Measurements from ENCODE around the gene SLC36A2.
"Not testable (repeated sequence)": the region's sequence is repeated elsewhere in the genome, so short reads cannot be mapped to it uniquely, and the experiment has no call there.

The SLC36A2 gene

DNA sequence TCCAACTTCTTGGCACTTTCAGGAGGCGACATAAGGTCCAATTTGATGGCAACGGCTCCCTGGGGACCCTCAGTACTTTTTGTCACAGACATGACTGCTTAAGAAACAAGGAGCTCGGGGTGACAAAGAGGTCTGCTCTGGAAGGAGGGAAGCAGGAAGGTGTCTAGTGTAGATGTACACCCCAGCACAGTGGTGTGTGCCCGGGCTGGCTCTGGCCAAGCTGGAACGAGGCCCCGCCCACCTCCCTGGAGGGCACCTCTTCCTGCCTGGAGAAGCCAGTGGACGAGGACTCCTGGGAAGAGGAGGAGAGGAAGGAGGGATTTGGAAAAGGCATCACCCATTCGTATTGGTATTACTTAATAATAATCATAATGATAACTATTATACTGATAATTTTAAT is at the start of gene SLC36A2:
Gene SLC36A2, minus strand, starts transcription at position 191 of the 400 bp plus-strand sequence. Its CDS starts 99 bp downstream, at position 92.
- in situ Hi-C loops (cut with MboI; ENCODE audit: low sequenced_read_pairs) = no loop called here

DNA sequence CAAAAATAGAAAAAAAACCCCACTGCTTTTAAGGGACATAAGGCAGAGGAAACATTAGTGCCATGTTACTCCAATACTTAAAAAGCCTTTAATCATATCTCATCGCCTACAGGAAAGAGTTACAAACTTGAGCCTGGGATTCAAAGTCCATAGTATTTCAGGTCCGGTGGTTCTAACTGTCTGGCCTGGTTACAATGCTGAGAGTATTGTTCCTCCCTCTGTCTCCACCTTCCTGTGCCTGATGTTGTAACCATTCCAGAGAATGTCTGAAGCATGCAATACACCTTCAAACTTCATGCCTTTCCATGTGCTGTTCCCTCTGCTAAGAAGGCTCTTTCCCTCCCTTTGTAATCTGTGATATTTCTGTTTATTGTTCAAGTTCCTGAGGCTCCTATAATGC is 41.6 kb upstream of the SLC36A2 start:
- in situ Hi-C loops (cut with MboI; ENCODE audit: low sequenced_read_pairs) = no loop called here

DNA sequence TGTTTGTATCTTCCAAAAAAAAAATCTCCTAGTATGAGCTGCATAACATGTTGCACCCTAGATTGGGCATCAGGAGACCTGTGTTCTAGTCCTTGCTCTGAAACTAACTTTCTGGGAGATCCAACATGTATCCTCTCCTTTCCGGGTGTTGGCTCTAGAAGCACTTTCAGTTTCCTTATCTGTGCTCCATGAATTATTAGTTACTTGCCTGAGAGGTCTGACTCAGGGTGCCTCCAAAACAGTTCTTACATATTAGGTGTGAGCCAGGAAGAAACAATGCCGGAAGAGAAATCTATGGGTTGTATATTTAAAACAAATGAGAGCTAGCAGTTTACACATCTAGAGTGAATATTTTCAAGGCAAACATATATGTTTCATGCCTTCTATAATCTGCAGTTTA is 36.7 kb upstream of the SLC36A2 start:
- in situ Hi-C loops (cut with MboI; ENCODE audit: low sequenced_read_pairs) = no loop called here

DNA sequence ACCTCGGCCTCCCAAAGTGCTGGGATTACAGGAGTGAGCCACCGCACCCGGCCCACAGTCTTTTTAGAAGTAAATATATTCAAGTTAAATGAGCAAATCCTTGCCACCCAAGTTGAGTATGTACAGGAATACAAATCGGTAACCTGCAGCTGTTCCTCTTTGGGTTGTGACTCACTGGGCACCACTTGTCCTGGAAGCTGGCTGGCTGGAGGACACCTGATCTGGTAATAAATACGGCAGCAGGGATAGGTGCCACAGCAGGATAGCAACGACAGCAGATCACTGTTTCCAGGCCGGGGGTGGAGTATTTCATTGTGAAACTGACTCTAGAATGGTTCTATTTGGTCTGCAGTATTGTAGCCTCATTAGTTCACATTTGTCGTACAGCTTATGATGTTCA is 35.7 kb upstream of the SLC36A2 start:
- in situ Hi-C loops (cut with MboI; ENCODE audit: low sequenced_read_pairs) = no loop called here

DNA sequence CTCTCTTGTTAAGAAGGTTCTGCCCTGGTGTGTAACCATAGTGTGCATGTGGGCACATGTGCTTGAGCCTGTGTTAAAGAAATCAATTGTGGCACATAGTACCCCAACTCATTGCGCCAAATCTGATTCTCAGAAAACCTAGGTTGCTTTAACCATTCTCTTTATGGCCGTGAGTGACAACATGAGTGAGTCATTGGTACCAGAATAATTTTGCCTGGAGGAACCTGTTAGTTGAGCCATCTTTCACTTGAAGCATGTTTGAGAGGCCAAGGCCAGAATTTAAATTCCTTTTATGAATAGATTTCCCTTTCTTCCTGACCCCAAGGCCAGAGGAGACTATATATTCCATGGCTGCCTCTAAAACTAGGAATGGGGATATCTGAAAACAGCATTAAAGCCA is 35.2 kb upstream of the SLC36A2 start:
- in situ Hi-C loops (cut with MboI; ENCODE audit: low sequenced_read_pairs) = no loop called here

DNA sequence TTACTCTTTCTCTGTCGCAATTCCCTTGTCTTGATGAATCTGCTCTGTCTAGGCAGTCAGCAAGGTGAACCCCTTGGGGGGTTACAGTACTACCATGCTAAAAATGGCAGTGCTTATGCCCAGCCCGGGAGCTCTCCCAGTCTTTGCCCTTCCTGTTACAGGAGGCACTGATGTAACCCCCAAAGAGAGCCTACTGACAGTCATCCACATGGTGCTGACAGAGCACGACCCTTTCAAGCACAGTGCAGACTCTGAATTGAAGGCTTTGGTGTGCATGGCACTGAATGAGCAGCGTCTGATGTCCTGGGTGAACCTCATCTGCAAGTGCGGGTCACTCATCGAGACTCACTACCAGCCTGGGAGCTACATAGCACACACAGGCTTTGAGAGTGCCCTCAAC is 34.5 kb upstream of the SLC36A2 start:
- in situ Hi-C loops (cut with MboI; ENCODE audit: low sequenced_read_pairs) = no loop called here

DNA sequence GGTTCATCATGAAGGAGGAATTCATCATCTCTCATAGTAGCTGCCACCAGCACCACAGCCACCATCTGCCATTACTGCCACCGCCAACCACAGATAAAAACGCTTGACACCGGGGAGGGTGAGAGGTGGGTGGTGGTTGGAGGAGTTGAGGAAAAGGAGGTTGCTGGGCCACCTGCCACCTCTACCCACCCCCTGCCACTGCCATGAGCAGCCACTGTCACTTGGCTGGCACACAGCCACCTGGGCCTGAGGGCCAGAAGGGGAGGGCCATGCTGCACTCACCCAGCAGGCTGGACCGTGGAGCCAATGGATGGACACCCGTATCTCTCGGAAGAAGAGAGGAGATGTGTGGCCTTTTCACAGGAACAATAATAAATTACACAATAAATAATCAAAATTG is 31.3 kb upstream of the SLC36A2 start:
- in situ Hi-C loops (cut with MboI; ENCODE audit: low sequenced_read_pairs) = no loop called here

DNA sequence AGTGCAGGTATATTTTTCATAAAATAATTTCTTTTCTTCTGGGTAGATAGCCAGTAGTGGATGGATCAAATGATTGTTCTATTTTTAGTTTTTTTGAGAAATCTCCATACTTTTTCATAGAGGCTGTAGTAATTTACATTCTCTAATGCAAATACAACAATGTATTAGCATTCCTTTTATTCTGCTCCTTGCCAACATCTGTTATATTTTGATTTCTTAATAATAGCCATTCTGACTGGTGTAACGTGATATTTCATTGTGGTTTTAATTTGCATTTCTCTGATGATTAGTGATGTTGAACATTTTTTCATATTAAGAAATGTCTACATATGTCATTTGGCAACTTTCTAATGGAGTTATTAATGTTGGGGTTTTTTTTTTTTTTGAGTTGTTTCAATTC is 27.2 kb upstream of the SLC36A2 start:
- in situ Hi-C loops (cut with MboI; ENCODE audit: low sequenced_read_pairs) = no loop called here

DNA sequence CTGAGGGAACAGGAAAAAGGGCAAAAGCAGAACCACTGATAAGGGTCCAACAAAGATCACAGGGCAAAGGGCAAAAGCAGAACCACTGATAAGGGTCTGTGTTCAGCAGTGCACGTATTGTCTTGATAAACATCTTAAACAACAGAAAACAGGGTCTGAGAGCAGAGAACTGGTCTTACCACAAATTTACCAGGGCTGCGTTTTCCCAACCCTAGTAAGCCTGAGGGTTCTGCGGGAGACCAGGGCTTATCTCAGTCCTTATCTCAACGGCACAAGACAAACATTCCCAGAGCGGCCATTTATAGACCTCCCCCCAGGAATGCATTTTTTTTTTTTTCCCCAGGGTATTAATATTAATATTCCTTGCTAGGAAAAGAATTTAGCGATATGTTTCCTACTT is 19.7 kb upstream of the SLC36A2 start:
- in situ Hi-C loops (cut with MboI; ENCODE audit: low sequenced_read_pairs) = not testable (repeated sequence)

DNA sequence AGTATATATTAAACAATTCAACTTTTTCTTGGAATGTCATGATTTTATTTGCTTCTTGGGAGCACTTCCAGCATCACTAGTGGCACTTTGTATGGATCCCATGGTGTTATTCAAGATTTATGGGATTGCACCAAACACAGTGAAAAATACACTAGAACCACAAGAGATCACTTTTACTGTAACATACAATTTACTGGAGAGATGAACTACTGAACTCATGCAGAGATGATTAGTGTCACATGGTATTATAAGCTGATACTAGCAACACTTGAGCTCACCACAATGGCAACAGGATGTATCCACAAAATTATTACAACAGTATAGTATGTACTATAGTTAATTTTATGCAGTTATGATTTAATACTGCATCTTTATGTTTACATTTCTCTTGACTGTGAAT is 16.3 kb upstream of the SLC36A2 start:
- in situ Hi-C loops (cut with MboI; ENCODE audit: low sequenced_read_pairs) = no loop called here

DNA sequence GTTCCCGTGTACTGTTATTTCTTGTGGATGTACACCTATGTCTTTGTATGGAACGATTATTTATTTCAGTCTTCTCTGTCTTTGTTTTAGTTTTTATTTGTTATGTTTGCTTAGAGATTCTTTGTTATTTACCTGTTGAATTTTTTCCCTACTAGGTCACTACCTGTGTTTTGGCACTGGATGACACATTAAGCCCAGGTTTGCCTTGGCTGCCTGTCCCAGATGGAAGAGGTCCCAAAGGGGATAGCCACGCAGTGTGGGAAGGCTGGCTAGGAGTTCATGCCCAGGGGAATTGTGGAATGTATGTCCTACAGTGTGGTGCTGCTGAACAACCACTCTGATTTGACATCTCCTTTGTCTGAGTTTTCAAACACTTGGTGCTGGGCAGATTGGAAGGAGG is 15.6 kb upstream of the SLC36A2 start:
- in situ Hi-C loops (cut with MboI; ENCODE audit: low sequenced_read_pairs) = no loop called here

DNA sequence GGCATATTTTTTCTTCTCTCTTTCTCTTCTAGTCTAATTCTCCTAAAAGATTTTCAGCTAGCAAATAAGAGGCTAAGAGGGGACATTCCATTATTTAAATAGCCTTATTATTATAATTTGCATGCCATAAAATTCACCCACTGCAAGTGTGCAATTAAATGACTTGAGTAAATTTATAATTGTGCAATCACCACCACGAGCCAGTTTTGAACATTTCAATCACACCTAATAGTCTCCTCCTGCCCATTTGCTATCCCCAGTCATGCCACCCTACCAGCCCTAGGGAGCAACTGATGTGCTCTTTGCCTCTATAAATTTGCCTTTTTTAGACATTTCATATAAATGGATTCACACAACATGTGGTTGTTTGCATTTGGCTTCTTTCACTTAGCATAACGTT is 12.0 kb upstream of the SLC36A2 start:
- in situ Hi-C loops (cut with MboI; ENCODE audit: low sequenced_read_pairs) = no loop called here

DNA sequence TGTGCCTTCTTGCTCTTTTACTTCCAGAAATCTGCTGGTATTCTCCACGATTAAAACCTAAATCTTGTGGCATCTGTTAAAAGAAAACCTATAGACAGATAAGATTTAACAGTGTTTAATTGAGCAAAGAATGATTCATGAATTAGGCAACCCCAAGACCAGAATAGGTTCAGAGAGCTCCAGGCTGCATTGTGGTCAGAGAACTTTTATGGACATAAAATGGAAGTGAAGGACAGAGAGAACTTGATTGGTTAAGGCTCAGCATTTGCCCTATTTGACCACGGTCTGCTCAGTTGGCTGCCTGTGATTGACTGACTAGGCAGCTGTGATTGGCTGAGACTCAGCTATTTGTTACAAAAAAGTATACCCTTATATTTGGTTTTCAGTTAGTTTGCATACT is 10.4 kb upstream of the SLC36A2 start:
- in situ Hi-C loops (cut with MboI; ENCODE audit: low sequenced_read_pairs) = no loop called here

DNA sequence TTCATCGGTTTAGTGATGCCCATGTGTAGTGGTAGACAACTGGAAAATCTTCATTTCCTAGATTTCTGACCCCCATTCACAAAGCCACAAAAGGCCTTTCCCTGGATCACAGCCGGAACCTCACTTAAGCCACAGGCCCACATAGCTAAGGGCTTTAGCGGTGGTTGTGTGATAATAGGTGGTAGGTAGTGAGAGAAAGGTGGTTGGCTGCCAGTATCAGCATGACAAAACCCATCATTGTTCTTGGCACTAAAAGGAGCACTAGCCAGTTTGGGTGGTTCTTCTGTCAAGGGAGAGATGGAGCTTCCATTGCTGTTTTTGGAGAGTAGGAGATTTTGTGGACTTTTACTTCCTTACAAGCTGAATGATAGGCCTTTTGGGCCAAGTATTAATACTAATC is 9.7 kb upstream of the SLC36A2 start:
- in situ Hi-C loops (cut with MboI; ENCODE audit: low sequenced_read_pairs) = no loop called here

DNA sequence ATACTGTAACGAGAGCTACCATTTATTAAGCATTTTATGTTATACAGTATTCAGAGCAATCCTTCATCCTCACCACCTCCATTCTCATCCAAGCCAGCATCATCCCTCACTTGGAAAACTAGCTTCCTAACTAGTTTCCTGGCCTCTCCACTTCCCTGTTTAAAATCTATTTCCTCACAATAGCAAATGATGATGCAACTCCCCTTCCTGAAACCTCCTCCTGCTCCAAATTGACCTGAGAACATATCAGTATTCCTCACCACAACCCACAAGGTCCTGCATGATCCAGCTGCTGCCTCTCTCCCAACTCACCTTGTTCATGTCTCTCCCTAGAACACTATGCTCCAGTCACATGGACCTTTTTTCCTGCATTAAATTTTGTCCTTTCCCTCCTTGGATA is 4.3 kb upstream of the SLC36A2 start:
- in situ Hi-C loops (cut with MboI; ENCODE audit: low sequenced_read_pairs) = no loop called here

DNA sequence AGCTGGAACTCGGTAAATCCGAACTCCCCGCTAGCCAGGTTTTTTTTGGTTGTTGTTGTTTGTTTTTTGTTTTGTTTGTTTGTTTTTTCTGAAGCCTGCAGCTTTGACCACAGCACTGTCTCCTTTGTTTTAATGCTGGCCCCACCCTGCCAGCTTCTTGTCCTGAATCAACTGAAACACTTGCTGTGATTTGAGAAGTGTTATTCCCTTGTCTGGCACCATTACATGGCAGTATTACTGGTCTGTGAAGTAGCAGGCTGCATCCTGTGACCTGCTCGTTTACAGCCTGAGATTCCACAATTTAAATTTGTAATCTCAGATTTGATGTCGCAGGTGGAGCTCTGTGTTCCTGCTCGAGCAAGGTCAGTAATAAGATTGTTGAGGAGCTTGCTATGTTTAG is 1.4 kb upstream of the SLC36A2 start:
- in situ Hi-C loops (cut with MboI; ENCODE audit: low sequenced_read_pairs) = no loop called here

DNA sequence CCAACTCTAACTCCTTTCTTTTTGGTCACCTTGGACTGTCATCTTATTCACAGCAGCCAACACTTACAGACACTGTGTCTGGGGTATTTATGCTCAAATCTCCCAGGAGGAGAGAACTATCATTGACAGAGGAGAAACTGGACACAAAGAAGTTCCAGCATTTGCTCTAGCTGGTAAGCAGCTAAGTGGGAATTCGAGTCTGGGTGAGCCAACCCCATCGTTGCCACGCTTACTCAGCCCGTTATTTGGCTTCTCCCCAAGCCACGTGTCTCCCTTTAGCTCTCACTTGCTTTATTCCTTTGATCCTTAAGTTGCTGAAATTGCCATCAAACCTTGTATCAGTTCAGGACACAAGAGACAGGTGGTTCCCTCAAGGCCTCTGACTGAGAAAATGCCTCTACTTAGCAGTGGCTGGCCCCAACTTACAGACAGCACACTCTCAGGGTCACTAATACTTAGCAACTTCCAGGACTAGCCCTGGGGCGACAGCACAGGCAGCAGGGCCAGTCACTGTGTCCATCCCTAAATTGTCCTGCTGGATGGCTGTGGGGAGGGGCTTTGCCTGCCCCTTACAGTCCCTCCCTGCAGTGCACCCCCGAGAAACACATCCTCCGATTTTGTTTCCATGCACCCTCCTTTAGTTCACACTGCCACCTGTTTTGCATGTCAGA is 1.4 kb downstream of the SLC36A2 start:
- in situ Hi-C loops (cut with MboI; ENCODE audit: low sequenced_read_pairs) = no loop called here

DNA sequence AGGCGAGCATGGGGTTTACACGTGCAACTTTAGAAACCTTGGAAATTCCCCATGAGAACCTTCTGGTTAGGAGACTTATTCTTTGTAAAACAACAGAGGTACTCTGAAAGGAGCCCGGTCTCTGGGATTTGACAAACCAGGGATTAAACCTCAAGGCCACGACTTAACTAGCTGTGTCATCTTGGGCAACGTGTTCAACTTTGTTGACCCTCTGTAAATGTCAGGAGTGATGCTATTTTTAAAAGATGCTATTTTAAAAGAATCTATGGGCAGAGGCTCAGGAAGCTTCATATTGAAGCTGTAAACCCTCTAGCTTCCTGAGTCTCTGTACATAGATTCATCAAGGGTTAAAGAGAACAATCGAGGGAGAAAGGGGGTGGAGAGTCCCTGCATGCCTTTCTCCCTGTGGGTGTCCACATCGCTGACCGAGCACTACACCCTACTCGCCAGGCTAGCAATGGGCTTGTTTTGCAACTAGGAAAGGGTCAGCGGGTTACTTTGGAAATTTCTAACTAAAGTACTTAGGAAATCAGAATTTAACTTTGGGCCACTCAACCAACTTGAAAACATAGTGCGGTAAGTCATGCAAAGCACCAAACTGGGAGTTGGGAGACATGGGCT is 2.1 kb downstream of the SLC36A2 start:
- in situ Hi-C loops (cut with MboI; ENCODE audit: low sequenced_read_pairs) = no loop called here

DNA sequence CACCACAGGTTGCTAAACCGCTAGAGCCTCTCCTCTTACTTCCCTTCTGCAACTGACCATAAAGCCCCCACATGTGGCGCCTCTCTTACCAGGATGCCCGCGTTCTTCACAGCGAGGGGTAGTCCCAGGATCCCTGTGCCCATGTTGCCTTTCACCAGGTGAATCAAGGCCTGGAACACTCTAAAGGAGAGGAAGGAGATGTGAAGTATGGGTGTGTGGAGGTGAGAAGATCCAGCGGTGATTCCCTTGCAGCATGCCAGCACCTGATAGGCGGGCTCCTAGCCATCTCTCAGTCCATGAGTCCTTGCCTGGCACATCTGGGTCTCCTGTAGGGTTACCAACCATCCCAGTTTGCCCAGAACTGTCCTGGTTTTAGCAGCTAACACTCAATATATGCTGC is 3.3 kb downstream of the SLC36A2 start:
- in situ Hi-C loops (cut with MboI; ENCODE audit: low sequenced_read_pairs) = no loop called here

DNA sequence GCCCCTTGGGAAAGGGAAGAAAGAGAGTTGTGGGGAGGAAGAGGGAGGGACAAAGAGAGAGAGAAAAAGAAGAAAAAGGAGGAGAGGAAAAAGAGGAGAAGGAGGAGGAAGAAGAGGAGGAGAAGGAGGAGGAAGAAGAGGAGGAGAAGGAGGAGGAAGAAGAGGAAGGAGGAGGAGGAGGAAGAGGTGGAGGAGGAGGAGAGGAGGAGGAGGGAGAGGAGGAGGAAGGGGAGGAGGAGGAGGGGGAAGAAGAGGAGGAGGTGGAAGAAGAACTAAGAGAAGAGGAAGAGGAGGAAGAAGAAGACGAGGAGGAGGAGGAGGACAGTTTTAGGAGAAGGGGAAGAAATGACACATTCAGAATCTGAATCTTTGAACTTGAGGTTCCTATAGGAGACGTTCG is 7.4 kb downstream of the SLC36A2 start:
- in situ Hi-C loops (cut with MboI; ENCODE audit: low sequenced_read_pairs) = no loop called here

DNA sequence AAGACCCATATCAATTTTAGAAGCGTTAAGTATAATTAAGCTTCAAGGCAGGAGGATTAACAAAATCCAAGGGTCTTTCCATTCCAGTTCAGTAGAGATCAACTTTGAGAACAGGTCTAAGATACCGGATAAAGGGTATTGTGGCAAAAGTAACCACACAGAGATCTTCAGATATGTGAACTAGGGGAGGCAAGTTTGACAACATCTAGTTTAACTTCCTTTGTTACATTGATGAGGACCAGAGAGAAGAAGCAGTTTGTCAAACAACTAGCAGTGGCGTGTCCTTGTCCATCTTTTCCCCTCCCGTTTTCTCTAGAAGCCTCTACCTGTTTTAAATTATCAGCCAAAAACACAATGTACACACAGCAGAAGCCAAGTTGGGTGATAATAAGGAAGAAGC is 8.6 kb downstream of the SLC36A2 start:
- in situ Hi-C loops (cut with MboI; ENCODE audit: low sequenced_read_pairs) = no loop called here

DNA sequence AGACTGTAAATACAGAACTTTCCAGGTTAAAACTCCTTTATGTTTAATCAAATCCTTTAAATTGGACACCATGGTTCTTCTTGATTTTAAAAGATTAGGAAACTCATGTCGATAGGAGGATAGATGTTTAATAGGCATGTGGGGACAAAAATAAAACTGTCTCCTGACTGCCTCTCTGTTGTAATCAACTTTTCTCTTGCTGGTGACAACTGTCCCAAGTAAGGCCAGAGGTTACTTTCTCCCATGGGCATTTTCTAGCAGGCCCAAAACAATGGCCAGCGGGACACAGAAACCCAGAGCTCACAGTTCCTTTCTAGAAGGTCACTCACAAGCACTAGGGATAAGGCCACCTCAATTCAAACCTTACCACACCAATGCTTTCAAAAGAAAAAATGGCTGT is 14.5 kb downstream of the SLC36A2 start:
- in situ Hi-C loops (cut with MboI; ENCODE audit: low sequenced_read_pairs) = no loop called here

DNA sequence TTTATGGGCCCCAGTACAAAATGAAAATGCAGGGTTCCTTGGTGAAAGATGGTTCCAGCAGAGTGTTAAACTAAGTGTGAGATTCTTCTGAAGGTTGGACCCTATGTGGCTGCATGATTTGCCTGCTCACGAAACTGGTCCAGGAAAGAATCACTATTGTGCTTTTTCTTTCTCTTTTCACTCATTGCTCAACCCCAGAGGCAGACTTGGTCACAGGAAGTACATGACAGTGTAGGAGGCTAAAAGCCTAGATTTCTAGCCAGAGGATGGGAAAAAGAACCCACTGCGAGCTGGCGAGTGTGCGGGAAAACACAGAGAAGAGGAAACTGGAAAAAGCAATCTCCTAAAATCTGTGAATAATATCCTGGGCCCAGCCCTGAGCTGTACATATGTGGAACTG is 18.6 kb downstream of the SLC36A2 start:
- in situ Hi-C loops (cut with MboI; ENCODE audit: low sequenced_read_pairs) = no loop called here
